Right cardiac atrium (tissue), 5 donors: Measurements from ENCODE around the gene FMNL3. TPM values are rescaled to one million over a fixed set of nuclear protein-coding genes. Genes with fewer than 3 reads are reported as not detected.

ENCODE experiments used
- ATAC-seq, 2 donors: fragments of 200-7000 bp; cut with Tn5 transposase; one replicate each; pipeline versions ENCODE4 v1.8.0 to v1.9.1; 2020; ENCODE audit warnings: moderate library complexity in 2 of 2, mild to moderate bottlenecking in 1 of 2
- DNase-seq, 3 donors: peaks; one replicate each; pipeline ENCODE4 v3.0.0-alpha.2; 2020
- H3K27ac ChIP-seq: one replicate; pipeline ENCODE4 v1.5.1; 2013; ENCODE audit warnings: mild to moderate bottlenecking, low read length, control low read depth, moderate library complexity
- H3K27me3 ChIP-seq: one replicate; pipeline ENCODE4 v1.6.1; 2013; ENCODE audit not compliant: control insufficient read depth, insufficient read depth
- H3K4me1 ChIP-seq: one replicate; pipeline ENCODE4 v1.6.1; 2013; ENCODE audit warnings: low read length; ENCODE audit not compliant: control insufficient read depth, insufficient read depth
- H3K4me3 ChIP-seq: one replicate; pipeline ENCODE4 v1.5.1; 2013; ENCODE audit warnings: low read length, control low read depth
- H3K9me3 ChIP-seq: one replicate; pipeline ENCODE4 v1.6.1; 2013; ENCODE audit warnings: low read length; ENCODE audit not compliant: control insufficient read depth
- WGBS: extraction: QIAGEN DNeasy Blood & Tissue Kit; methylation state at CpG from one replicate; pipeline ENCODE4 v1.1.7; 2013; 5-methylcytosine and 5-hydroxymethylcytosine counted together
- intact Hi-C, 4 donors: fragments of 100-400 bp; cut with DNase I; formaldehyde crosslinking; loops; one replicate each; pipeline versions ENCODE4 v1.11.0 to v1.14.0; 2022 to 2023
- polyA plus RNA-seq: library from polyadenylated mRNA; stranded (reverse); fragments of 200-250 nt; gene quantifications from one replicate; pipeline ENCODE4 v1.2.3, GENCODE V29; 2013
- total RNA-seq, 4 donors: library from RNA; stranded (reverse); fragmentation: NEBNext Ultra II Directional; extraction: Animal tissue kit (Norgen Biotek cat#: 25700); gene quantifications; one replicate each; pipeline ENCODE4 v1.2.1, GENCODE V29; 2021
- donor health status: healthy with polysubstance abuse.
- donor health status: DM: no; HTN: yes; CAD: no.
- donor health status: DM: no; HTN: no; CAD: no.
- donor health status: DM: no; HTN: yes; CAD: no; lungs with severe emphysema.
- donor health status: DM: yes; HTN: yes; CAD: no.

The FMNL3 gene
- total and polyA plus RNA-seq, 5 donors, result 7.0 to 19.0 (median 11.8) TPM

DNA sequence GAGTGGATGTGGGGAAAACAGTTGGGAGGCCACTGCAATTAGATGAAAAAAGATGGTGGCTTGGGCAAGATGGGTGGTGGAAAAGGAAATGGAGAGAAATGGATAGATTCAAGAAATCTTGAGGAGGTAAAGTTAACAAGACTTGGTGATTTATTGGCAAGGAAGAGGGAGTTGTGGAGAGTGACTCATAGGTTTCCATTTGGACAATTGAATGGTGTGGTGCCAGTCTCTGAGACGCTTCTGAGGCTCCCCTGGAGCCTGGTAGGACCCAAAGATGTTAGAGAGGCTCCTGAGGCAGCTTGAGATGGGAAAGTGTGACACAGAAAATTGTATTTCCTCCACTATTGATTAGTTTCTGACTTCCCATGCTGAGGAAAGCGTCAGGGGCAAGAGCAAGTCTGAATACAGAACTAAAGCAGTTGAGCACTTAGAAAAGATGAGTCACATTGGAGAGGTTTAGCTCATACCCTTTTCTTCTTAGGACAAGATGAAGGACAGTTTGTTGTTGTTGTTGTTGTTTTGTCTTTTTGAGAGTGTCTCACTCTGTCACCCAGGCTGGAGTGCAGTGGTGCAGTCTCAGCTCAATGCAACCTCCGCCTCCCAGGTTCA is 79.3 kb downstream of the FMNL3 start:
- Histone ChIP-seq H3K27ac (no peak overlapping the region), H3K4me1 (no peaks in the 10 kb centered on the region), H3K27me3 (no peaks in the 10 kb centered on the region), H3K4me3 (no peak overlapping the region), H3K9me3 (no peaks in the 10 kb centered on the region)
- intact Hi-C loops, result no loop called here
- ATAC-seq, result no peak
- DNase-seq, result no peak
- WGBS, result 88% methylated on average over 3 of the region's 3 CpGs

DNA sequence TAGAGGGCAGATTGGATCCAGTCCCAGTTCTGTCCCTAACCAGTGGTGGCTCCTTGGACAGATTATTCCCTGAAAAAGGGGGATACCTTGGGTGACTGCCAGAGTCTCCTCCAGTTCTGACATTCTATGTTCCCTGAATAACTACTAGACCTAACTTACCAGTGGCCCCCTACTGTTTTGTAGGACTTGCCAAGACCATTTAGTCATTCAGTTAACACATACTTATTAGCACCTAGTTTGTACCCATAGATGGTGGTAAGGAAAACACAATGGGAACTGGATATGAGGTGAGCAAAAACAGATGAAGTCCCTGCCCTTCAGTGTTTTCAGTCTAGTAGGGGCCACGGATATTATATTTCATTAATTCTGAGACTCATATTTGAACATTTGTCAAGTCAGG is 80.4 kb downstream of the FMNL3 start:
- Histone ChIP-seq H3K27me3 (no peaks in the 10 kb centered on the region), H3K9me3 (no peaks in the 10 kb centered on the region), H3K27ac (no peak overlapping the region), H3K4me1 (no peaks in the 10 kb centered on the region), H3K4me3 (no peak overlapping the region)
- 89% methylated on average over 1 of the region's 1 CpG for WGBS
- no peak for ATAC-seq
- intact Hi-C loops, result no loop called here
- DNase-seq, result no peak

DNA sequence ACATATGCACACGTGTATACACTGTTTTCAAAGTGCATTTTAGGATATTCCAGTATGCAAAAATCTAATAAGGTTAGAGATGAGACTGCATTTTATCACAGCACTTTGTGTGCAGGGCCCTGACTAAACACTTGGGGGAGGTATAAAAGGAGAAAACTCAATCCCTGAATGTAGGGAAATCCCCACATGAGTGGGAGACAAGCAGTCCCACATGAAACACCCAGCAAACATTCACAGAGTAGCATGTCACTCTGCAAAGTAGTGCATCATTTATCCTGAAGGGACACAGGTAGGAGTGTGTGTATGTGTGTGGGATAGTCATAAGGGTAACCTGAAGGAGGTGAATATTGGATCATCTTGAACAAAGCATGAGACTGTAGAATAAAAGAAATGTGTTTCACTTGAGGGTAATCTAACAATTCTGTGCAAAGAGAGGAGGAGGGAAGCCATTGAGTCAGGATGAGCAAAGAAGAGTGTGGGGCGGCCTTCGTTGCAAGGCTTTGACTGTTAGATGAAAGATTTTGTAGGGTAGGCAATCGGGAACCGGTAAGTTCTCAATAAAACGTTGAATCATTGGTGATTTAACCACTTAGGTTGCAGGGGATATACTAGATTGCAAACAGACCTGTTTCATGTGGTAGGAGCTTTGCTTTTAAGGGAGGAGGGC is 80.9 kb downstream of the FMNL3 start:
- Histone ChIP-seq H3K9me3 (no peaks in the 10 kb centered on the region), H3K27me3 (no peaks in the 10 kb centered on the region), H3K4me1 (peaks cover 2% of the 10 kb centered on the region), H3K27ac (no peak overlapping the region), H3K4me3 (no peak overlapping the region)
- 84% methylated on average over 6 of the region's 6 CpGs for WGBS
- DNase-seq (no peak), ATAC-seq (no peak)
- intact Hi-C loops, result no loop called here

DNA sequence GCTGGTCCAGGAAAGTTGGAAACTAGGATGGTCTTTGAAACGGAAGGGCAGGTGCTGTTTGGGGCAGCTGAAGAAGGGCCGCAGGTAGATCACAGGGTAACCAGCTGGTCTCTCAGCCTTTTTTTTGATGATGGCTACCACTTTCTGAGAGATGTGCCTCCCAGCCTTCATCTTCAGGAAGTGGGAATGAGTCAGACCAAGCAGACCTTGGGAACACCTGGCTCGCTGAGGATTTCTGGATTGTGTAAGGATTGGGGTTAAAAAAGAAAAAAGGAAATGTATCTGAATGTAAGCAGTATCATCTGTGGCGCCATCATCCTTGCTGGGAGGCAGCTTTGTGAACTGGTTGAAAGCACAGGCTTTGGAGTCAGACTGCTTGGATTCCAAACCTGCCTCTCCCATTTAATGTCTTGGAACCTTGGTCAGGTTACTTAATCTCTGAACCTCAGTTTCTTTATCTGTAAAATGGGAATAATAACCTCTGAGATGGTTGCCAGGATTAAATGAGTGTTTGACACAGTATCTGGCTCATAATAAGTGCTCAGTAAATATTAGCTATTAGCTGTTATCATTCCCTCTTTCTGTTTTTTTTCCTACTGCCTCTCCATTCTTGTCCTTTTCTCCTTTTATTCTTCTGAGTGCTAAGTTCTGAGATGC is 82.2 kb downstream of the FMNL3 start:
- peaks cover 2% of the 10 kb centered on the region for H3K4me1 ChIP-seq
- DNase-seq (no peak), ATAC-seq (no peak)
- H3K27me3 ChIP-seq, result no peaks in the 10 kb centered on the region
- H3K27ac ChIP-seq, result no peak overlapping the region
- 64% methylated on average over 4 of the region's 4 CpGs for WGBS
- no peaks in the 10 kb centered on the region for H3K9me3 ChIP-seq
- H3K4me3 ChIP-seq, result no peak overlapping the region
- intact Hi-C loops, result loop anchor here in 1 of 4 donors (5.0 kb wide), 1 partner anchor 43 kb away; no protein-coding TSS in a partner anchor

GRCh38 chr12:49623142-49623904 is 83.9 kb downstream of the FMNL3 start, which contains the start of gene PRPF40B:
Gene PRPF40B, plus strand, starts transcription at chr12:49623561. Its CDS starts 30 bp downstream, at chr12:49623591.
- Histone ChIP-seq H3K27me3 (no peaks in the 10 kb centered on the region), H3K9me3 (no peaks in the 10 kb centered on the region), H3K27ac (peak within 1 kb of the TSS; percentile 68), H3K4me1 (peaks cover 2% of the 10 kb centered on the region), H3K4me3 (peak within 1 kb of the TSS; percentile 56)
- peak; percentile 89 to 94 for ATAC-seq
- WGBS, result 2% methylated on average over 76 of the region's 76 CpGs
- intact Hi-C loops, result loop anchor here in 1 of 4 donors (5.0 kb wide), 1 partner anchor 41 kb away; no protein-coding TSS in a partner anchor
- DNase-seq, result peak; percentile 89 to 96 (median 95)

DNA sequence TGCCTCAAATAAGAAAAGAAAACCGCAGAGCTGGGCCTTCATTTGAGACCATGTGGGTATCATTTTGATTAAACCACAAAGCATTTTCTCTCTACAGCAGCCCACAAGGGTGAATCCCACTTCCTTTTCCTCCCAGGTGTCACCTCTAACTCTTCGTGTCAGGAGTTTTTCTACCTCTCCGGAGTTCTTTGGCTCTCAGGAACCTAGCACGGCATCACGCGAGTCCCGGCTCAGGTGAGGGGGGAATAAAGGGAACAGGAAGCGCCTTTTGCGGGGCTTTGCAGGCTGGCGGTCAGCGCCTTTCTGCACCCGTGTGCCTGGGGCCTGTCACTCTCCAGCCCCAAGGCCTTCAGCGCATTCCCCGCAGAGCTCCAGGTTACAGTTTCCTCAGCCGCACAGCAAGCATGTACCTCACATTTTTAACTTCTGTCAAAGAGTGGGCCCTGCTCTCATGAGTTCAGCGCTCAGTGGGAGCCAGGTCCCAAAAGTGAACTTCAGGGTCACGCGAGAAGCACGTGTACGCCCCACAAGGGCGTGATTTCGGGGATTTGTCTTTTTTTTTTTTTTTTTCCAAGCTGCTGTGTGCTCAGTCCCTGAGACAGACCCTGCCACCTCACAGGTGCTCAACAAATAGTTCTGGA is 84.6 kb downstream of the FMNL3 start:
- peak overlapping the region; percentile 60 for H3K27ac ChIP-seq
- WGBS, result under 1% methylated on average over 22 of the region's 22 CpGs
- intact Hi-C loops, result loop anchor here in 1 of 4 donors (5.0 kb wide), 1 partner anchor 40 kb away; no protein-coding TSS in a partner anchor
- peak overlapping the region; percentile 56 for H3K4me3 ChIP-seq
- peak; percentile 42 to 69 (median 65) for DNase-seq
- no peaks in the 10 kb centered on the region for H3K27me3 ChIP-seq
- H3K9me3 ChIP-seq, result no peaks in the 10 kb centered on the region
- H3K4me1 ChIP-seq, result peaks cover 2% of the 10 kb centered on the region
- ATAC-seq, result peak; percentile 37 to 51

DNA sequence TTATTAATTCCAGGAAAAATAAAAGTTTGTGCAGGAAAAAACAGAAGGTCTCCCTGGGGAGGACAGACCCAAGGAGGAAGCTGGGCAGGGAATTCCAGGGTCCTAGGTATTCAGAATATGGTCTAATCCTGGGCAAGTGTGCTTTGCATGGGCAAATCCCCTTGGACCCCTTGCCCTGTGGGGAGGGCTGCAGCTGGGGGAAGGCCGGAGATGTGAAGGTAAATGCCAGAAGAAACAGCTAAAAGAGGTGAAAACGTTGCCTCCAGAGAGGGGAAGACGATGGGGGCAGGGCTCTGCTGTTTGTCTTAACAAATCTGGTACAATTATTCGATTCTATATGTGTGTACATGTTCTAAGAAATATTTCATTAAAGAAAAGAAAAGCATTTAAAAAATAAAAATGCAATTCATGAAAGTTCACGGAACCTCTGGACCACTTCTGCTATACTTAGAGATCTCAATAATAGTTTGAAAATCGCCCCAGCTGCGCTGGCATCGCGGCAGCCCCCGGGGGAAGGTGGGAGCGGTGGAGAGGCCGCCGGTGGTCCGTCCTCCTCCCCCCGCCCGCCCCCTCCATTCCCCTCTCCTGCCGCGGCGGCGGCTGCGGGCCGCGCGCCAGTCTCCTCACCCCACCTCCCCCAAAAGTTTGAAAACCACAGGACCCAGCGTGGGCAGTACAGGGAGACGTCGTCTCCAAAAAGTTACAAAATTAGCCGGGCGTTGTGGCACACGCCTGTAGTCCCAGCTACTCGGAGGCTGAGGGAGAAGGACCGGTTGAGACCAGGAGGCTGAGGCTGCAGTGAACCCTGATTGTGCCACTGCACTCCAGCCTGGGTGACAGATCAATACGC is 85.3 kb downstream of the FMNL3 start:
- no peaks in the 10 kb centered on the region for H3K27me3 ChIP-seq
- ATAC-seq (peak in 1 of 2 donors; percentile 3), DNase-seq (peak in 1 of 3 donors; percentile 61)
- 6% methylated on average over 33 of the region's 33 CpGs for WGBS
- intact Hi-C loops, result loop anchor here in 1 of 4 donors (5.0 kb wide), 1 partner anchor 40 kb away; no protein-coding TSS in a partner anchor
- peak overlapping the region; percentile 60 for H3K27ac ChIP-seq
- H3K4me3 ChIP-seq, result peak overlapping the region; percentile 56
- peaks cover 2% of the 10 kb centered on the region for H3K4me1 ChIP-seq
- H3K9me3 ChIP-seq, result no peaks in the 10 kb centered on the region

DNA sequence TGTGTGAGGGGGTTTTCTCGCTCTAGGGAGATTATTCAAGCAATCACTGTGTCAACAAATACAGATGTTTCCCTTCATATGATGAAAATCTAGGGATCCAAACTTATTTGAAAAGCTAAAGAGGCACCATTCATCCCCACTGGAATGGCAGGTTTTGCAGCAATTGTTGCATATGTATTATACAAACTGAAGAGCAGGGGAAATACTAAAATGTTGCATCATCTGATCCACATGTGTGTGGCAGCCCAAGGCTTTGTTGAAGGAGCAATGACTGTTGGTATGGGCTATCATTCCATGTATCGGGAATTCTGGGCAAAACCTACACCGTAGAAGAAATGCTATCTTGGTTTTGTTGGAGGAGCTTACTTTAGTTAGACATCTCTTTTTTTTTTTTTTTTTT is 87.9 kb downstream of the FMNL3 start:
- WGBS, result 84% methylated on average over 3 of the region's 3 CpGs
- no peak overlapping the region for H3K4me3 ChIP-seq
- no peaks in the 10 kb centered on the region for H3K27me3 ChIP-seq
- no peak overlapping the region for H3K27ac ChIP-seq
- ATAC-seq (no peak), DNase-seq (no peak)
- no peaks in the 10 kb centered on the region for H3K9me3 ChIP-seq
- intact Hi-C loops, result no loop called here
- H3K4me1 ChIP-seq, result peaks cover 2% of the 10 kb centered on the region

DNA sequence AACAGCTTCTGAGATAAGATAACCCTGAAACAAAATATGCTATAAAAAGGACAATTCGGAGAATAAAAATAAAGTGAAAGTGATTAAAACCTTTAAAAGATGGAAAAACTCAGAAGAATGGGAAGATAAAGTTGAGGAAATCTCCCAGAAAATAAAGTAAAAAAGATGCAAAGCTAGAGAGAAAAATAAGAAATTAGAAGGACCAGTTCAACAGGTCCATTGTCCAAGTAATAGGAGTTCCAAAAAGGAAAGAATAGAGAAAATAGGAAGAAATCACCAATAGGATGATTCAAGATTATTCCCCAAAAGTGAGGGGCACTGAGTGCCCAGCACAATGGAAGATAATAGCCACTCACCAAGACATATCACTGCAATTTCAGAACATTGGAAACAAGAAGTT is 88.6 kb downstream of the FMNL3 start:
- H3K4me3 ChIP-seq, result no peak overlapping the region
- ATAC-seq, result no peak
- 57% methylated on average over 1 of the region's 1 CpG for WGBS
- no peak overlapping the region for H3K27ac ChIP-seq
- no peaks in the 10 kb centered on the region for H3K27me3 ChIP-seq
- DNase-seq, result no peak
- H3K4me1 ChIP-seq, result peaks cover 2% of the 10 kb centered on the region
- no peaks in the 10 kb centered on the region for H3K9me3 ChIP-seq
- intact Hi-C loops, result no loop called here
